GM18526 (cell line): ENCODE results near the gene SHISA5.

Experiments
- POLR2A ChIP-seq: IDR thresholded peaks from 3 replicates; pipeline ENCODE4 v1.6.1; 2011; ENCODE audit not compliant: insufficient read length; ENCODE audit errors: extremely low read depth

SHISA5 gene

DNA sequence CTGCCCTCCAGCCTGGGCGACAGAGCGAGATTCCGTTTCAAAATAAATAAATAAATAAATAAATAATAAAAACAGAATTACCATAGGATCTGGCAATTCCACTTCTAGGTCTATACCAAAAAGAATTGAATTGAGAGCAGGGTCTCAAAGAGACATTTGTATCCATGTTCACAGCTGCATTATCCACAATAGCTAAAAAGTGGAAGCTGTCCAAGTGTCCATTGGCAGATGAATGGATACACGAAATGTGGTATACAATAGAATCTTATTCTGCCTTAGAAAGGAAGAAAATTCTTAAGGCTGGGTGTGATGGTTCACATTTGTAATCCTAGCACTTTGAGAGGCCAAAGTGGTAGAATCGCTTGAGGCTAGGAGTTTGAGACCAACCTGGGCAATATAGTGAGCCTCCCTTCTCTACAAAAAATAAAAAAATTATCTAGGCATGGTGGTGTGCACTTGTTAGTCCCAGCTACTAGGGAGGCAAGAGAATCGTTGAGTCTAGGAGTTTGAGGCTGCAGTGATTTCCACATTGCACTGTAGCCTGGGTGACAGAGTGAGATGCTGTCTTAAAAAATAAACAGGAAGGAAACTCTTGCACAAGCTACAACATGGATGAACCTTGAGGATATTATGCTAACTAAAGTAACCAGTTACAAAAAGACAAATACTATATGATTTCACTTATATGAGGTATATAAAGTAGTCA is 28.4 kb upstream of the SHISA5 start:
- TF ChIP-seq POLR2A: no peak

DNA sequence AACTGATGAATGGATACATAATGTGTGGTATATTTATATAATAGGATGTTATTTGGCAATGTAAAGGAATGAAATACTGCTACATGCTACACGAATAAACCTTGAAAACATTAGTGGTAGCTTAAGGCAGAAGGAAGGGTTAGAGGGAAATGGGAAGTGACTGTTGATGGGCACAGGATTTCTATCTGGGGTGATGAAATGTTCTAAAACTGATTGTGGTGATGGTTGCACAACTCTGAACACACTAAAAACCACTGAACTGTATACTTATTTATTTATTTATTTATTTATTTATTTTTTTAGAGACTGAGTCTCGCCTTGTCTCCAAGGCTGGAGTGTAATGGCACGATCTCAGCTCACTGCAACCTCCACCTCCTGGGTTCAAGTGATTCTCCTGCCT is 24.8 kb upstream of the SHISA5 start:
- no peak for TF ChIP-seq POLR2A

- no peak for TF ChIP-seq POLR2A
These were observed 24.1 kb upstream of the SHISA5 start for GRCh38 chr3:48528048-48528447.

DNA sequence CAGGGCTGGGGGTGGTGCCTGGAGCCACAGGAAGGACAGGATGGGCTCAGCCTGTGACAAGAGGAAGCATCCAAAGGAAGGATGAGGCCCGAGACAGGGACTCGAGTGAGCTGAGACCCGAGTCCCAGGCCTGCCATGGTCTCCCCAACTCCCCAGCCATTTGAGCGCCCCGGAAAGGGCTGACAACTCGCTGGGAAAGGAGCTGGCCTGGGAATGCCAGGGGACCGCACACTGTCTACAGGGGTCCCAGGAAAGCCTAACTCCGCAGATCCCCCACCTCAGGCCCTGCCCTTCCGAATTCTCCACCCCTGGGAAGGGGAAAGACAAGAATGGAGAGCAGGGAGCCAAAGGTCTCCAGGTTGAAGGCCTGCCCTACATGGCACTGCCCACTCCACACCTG is 21.0 kb upstream of the SHISA5 start:
- no peak for TF ChIP-seq POLR2A

GRCh38 chr3:48521635-48522034 is 17.7 kb upstream of the SHISA5 start:
- no peak for TF ChIP-seq POLR2A

- TF ChIP-seq POLR2A: no peak
These were observed 15.3 kb upstream of the SHISA5 start for GRCh38 chr3:48519277-48519643.

DNA sequence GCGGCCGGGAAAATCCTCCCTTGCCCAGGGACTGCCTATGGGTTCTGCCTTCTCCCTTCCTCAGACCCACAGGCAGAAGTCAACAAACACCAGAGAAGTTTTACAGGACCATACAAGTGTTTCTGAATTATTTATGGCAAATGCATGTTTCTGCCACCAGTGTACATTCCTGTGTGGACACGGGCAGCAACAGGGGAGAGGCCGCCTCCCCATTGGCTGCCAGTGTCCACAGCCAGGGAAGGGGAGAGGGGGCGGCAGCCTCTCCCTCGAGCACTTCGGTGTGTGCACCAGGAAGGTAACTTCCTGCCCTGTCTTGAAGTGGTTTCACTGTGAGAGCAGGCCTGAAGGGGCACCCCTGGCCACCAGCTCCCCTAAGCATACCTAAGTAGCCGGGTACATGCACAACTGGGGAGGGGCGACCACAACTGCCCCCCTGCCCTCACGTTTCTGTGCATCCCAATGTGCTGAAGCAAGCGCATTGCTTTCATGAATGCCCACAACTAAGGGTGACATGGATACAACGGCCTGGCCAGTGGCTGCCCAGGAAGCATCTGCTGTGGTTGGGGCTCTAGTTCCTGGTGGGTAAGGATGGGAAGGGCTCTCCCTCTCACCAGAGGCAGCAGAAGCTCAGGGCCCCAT is 14.8 kb upstream of the SHISA5 start:
- no peak for TF ChIP-seq POLR2A

- TF ChIP-seq POLR2A: no peak
These were observed 14.1 kb upstream of the SHISA5 start for GRCh38 chr3:48518069-48518468.

DNA sequence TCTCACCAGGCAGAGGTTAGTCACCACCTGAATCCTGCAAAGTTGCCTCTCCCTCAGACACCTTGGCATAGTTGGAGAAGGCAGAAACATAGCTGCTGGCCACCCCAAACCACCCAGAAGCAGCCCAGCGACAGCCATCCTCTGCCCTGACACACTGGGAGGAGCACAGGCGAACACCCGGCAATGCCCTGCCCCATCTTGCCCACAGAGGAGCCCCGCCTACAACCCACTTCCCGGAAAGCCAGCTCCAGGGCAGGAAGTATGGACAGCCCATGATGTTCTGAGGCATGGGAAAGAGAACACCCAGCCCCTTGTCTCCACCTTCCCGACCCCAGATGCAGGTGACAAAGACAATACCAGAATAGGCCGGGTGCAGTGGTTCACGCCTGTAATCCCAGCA is 12.6 kb upstream of the SHISA5 start:
- no peak for TF ChIP-seq POLR2A

DNA sequence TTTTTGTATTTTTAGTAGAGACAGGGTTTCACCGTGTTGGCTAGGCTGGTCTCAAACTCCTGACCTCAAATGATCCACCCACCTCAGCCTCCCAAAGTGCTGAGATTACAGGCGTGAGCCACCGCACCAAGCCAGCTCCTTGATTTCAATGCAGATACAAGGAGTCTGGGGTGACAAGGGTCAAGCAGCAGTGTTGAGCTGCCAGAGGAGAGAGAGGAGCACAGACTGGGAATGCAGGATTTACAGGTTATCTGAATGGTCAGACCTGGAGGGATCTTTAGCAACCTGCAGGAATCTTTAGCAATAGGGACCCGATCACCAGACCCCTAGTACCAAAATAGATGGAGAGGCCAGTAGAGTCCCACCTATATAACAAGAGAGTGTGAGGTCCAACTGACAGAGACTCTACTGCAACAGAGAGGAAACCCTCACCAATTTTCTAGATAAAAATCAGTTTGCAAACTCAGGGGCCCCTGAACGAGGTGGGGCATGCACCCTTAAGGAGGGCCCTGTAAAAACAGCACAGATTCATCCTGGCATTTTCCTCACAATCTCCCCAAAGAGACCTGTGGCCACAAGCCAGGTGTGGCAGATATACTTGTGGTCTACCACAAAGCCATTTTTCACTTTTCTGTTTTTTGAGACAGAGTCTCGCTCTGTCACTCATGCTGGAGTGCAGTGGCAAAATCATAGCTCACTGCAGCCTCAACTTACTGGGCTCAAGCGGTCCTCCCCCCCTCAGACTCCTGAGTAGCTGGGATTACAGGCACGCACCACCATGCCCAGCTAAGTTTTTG is 10.7 kb upstream of the SHISA5 start:
- TF ChIP-seq POLR2A: no peak

DNA sequence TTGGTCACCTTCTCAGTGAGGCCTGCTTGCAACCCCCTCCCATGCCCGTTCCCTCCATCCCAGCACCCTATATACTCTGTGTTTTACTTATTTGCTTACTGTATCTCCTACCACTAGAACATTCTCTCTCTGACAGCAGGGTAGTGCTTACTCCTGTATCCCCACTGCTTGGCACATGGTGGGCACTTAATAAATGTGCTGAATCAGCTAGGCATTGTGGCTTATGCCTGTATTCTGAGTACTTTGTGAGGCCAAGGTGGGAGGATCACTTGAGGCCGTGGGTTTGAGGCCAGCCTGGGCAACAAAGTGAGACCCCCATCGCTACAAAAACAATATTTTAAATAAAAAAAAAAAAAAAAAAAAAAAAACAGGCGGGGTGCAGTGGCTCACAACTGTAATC is 7.6 kb upstream of the SHISA5 start:
- no peak for TF ChIP-seq POLR2A

GRCh38 chr3:48507256-48508061 is 3.5 kb upstream of the SHISA5 start:
- TF ChIP-seq POLR2A: no peak

- TF ChIP-seq POLR2A: no peak
These were observed 2.1 kb upstream of the SHISA5 start for GRCh38 chr3:48505968-48506504.

DNA sequence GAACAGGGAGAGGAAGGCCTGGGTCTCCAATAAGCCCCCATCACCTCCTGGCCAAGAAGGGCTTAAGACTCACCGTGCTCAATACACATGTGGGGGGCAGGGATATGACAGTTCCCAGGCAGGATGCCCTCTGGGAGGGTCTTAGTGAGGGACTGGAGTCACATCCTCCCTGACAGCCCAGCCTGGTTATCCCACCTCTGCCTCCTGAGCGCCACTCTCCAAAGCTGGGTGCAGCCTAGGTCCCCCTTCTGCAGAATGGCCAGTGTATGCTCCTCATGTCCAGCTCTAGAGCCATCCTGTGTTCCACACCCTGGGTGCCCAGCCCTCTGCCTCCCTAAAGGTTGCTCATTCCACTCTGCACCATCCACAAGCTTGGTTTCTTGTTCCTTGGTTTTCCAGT is 1.2 kb upstream of the SHISA5 start:
- no peak for TF ChIP-seq POLR2A

DNA sequence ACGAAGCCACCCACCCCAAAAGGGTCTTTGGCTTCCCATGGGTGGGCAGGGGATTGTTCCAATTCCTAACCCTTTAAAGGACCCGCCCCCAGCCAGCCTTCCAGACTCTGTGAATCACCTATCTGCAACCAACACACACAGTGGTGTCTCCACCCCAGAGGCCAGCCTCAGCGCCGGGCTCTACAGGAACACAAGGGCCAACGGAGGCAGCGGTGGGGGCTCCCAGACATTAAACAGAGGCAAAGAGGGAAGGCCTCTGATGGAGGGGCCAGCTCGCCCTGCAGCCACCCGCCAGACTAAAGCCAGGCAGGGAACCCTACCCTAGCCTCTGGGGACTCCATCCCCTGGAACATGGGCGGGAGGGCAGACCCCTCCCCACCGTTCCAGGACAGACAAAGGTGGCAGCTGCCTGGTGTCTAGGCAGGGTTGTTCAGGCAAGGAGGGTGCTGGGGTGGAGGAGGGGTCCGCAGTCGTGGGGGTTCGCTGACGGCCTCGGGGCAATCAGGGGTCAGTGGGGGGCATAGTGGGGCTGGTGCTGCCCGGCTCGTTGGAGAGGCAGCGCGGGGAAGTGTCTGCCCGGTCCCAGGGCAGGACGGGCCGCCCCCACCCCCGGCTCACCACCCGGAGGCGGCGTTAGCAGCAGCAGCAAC is 448 bp downstream of the SHISA5 start:
- no peak for TF ChIP-seq POLR2A
